ENCODE data around the gene KRT3. TPM values are rescaled to one million over a fixed set of nuclear protein-coding genes. Genes with fewer than 3 reads are reported as not detected.
A peak's percentile ranks its signal among the peaks of the same experiment; 100 is the strongest.

KRT3 gene
- total and polyA plus RNA-seq, 7 experiments from 2014 or later = not detected

DNA sequence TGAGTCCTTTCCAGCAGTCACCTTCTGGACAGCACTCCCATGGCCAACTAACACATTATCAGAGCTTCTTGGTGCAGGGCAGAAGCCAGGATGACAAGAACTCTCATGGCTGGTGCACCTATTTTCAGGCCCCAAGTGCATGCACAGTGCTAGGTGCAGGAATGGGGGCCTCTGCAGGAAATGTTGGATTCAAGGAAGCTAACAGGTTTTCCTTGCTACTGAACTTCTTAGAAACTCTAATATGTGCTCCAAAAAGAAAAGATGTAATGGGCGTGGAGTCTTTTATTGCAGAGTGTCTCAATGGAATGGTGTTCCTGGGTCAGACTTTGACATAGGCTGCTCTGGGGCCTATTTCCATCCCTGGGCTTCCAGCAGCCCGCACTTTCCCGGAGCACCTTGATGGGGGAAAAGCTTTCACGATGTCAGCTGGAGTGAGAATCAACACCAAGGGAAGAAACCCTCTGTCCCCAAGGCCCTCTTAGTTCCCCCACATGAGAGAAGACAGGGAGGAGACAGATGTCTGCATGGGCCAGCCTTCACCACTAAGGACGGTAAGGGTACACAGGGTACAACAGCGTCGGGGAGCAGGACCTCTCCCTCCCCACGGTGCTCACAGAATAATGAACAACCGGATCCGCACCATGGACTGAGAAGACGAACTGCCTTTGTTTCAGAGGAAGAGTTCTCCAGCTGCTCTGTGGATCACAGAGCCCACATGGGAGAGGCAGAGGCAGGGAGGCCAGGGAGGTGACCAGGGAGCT is 6.9 kb downstream of the KRT3 start:
- CTCF ChIA-PET = no interaction called here
- peaks cover 0 to 5% (median 0%) of the 10 kb centered on the region in 11 donors for H3K9me3 Mint-ChIP-seq
- intact Hi-C loops (cut with micrococcal nuclease) = loop anchor here in 1 of 2 donors (10.0 kb wide), 1 partner anchor 204 kb away; no protein-coding TSS in a partner anchor

DNA sequence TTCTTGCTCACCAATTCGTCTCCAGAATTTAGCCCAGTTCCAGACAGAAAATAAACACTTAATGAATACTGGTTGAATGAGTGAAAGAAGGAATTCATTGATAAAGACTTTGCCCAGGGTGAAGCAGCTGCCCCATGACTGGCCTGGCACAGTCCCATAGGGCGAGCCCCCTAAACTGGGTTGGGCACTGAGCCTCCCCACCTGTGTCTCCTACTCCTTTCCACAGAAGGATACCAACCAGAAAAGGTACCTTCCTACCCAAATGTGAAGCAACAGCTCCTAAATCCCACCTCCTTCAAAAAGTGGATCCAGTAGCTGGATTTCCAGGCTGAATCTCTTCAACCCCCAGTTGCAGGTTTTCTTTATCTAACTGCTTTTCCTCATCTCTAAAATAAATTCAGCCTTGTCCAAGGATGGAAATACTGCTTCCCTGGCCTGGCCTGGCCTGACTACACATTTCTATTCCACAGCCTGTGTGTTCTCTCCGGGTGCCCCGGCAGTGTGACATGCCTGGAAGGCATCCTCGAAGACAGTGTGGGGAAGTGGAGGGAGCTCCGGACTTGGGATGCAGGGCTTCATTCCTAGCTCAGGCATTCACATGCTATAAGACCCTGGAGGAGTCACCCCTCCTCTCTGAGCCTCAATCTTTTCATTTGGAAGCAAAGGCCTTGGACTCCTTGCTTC is 7.6 kb downstream of the KRT3 start:
- Mint-ChIP-seq H3K4me3 (peak overlapping the region in 1 of 10 donors; percentile 18), H3K4me1 (peaks cover 2 to 29% (median 18%) of the 10 kb centered on the region in 7 donors), H3K36me3 (peaks cover 0 to 3% (median 0%) of the 10 kb centered on the region in 5 donors), H3K9me3 (peaks cover 0 to 5% (median 0%) of the 10 kb centered on the region in 11 donors), H3K27ac (peak overlapping the region in 2 of 9 donors; percentile 17 to 40), H3K27me3 (peaks cover 20 to 56% (median 32%) of the 10 kb centered on the region in 5 donors)
- CTCF ChIA-PET = no interaction called here
- intact Hi-C loops (cut with micrococcal nuclease) = loop anchor here in 1 of 2 donors (10.0 kb wide), 1 partner anchor 204 kb away; no protein-coding TSS in a partner anchor
- Histone ChIP-seq H3K36me3 (ENCODE audit: control insufficient read depth in 2 of 3, insufficient read depth in 3 of 3, low read length in 3 of 3) (no peaks in the 10 kb centered on the region), H3K27me3 (ENCODE audit: control insufficient read depth in 2 of 2, insufficient read depth in 2 of 2, low read length in 2 of 2) (no peaks in the 10 kb centered on the region), H3K4me1 (ENCODE audit: control insufficient read depth in 2 of 2, insufficient read depth in 2 of 2, low read length in 2 of 2) (peaks cover 0 to 5% of the 10 kb centered on the region in 2 donors), H3K9me3 (ENCODE audit: control insufficient read depth in 2 of 3, low read length in 3 of 3) (no peaks in the 10 kb centered on the region), H3K4me3 (ENCODE audit: low read length) (no peak overlapping the region), H3K27ac (ENCODE audit: low read depth, low read length) (no peak overlapping the region)
- POLR2A ChIA-PET = no interaction called here
- DNase-seq (no peak), ATAC-seq (no peak)

More for the DNA sequence above, 6.9 kb downstream of the KRT3 start:
- peaks cover 0 to 5% of the 10 kb centered on the region in 2 donors for H3K4me1 ChIP-seq (ENCODE audit: control insufficient read depth in 2 of 2, insufficient read depth in 2 of 2, low read length in 2 of 2)
- peak overlapping the region in 8 of 10 donors; percentile 5 to 65 (median 35) for H3K4me3 Mint-ChIP-seq
- no peaks in the 10 kb centered on the region for H3K27me3 ChIP-seq (ENCODE audit: control insufficient read depth in 2 of 2, insufficient read depth in 2 of 2, low read length in 2 of 2)
- H3K27me3 Mint-ChIP-seq = peaks cover 20 to 54% (median 29%) of the 10 kb centered on the region in 5 donors
- ATAC-seq = no peak
- no peaks in the 10 kb centered on the region for H3K9me3 ChIP-seq (ENCODE audit: control insufficient read depth in 2 of 3, low read length in 3 of 3)
- POLR2A ChIA-PET = no interaction called here
- no peak for DNase-seq
- H3K36me3 Mint-ChIP-seq = peaks cover 0 to under 1% (median 0%) of the 10 kb centered on the region in 5 donors
- H3K36me3 ChIP-seq (ENCODE audit: control insufficient read depth in 2 of 3, insufficient read depth in 3 of 3, low read length in 3 of 3) = no peaks in the 10 kb centered on the region
- no peak overlapping the region for H3K27ac ChIP-seq (ENCODE audit: low read depth, low read length)
- peak overlapping the region in 3 of 9 donors; percentile 28 to 62 (median 40) for H3K27ac Mint-ChIP-seq
- no peak overlapping the region for H3K4me3 ChIP-seq (ENCODE audit: low read length)
- H3K4me1 Mint-ChIP-seq = peaks cover 3 to 29% (median 19%) of the 10 kb centered on the region in 7 donors

DNA sequence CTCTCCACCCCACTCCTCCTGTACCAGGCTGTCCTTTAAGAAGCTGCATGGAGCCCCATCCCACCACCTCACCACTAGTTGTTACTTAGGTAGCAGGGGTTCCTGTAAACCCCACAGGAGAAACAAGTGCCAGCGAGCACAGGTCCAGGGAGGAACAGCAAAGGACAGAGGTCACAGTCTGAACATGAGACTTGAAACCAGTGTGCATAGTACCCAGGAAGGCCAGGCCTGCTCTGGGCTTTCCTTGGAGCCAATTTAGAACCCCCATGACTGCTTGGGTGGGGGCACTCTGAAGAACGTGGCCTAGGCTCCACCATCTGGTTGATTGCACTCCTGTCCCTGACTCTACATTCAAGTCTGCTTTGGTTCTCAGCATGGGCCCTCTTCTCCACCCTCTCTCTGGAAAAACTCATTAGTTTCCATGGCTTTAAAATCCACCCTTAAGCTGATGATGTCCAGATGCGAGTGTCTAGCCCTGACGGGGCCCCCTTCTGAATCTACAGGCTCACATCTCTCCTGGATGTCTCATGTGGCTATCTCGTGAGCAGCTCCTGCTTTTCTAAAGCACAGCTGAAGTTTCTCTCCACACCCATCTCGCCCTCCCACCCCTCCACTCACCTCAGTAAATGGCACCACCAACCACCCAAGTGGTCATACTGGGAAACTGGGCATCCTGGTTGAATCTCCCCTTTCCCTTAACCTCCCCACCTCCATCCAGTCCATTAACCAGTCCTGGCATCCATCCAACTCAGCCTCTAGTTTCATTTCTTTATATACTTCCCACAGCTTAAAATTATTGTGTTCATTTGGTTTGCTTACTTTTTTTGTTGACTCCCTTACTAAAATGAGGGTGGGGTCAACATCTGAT is 8.4 kb downstream of the KRT3 start:
- Histone ChIP-seq H3K36me3 (ENCODE audit: control insufficient read depth in 2 of 3, insufficient read depth in 3 of 3, low read length in 3 of 3) (no peaks in the 10 kb centered on the region), H3K27ac (ENCODE audit: low read depth, low read length) (no peak overlapping the region), H3K27me3 (ENCODE audit: control insufficient read depth in 2 of 2, insufficient read depth in 2 of 2, low read length in 2 of 2) (no peaks in the 10 kb centered on the region), H3K4me1 (ENCODE audit: control insufficient read depth in 2 of 2, insufficient read depth in 2 of 2, low read length in 2 of 2) (peaks cover 0 to 5% of the 10 kb centered on the region in 2 donors), H3K4me3 (ENCODE audit: low read length) (no peak overlapping the region), H3K9me3 (ENCODE audit: control insufficient read depth in 2 of 3, low read length in 3 of 3) (no peaks in the 10 kb centered on the region)
- DNase-seq = no peak
- H3K27ac Mint-ChIP-seq = peak overlapping the region in 1 of 9 donors; percentile 40
- no peak overlapping the region for H3K4me3 Mint-ChIP-seq
- peaks cover 0 to 3% (median 0%) of the 10 kb centered on the region in 5 donors for H3K36me3 Mint-ChIP-seq
- H3K4me1 Mint-ChIP-seq = peaks cover 2 to 27% (median 16%) of the 10 kb centered on the region in 7 donors
- H3K9me3 Mint-ChIP-seq = peaks cover 0 to 5% (median 0%) of the 10 kb centered on the region in 11 donors
- POLR2A ChIA-PET = no interaction called here
- H3K27me3 Mint-ChIP-seq = peaks cover 20 to 55% (median 32%) of the 10 kb centered on the region in 5 donors
- CTCF ChIA-PET = no interaction called here
- no peak for ATAC-seq
- intact Hi-C loops (cut with micrococcal nuclease) = loop anchor here in 1 of 2 donors (10.0 kb wide), 1 partner anchor 203 kb away; no protein-coding TSS in a partner anchor

DNA sequence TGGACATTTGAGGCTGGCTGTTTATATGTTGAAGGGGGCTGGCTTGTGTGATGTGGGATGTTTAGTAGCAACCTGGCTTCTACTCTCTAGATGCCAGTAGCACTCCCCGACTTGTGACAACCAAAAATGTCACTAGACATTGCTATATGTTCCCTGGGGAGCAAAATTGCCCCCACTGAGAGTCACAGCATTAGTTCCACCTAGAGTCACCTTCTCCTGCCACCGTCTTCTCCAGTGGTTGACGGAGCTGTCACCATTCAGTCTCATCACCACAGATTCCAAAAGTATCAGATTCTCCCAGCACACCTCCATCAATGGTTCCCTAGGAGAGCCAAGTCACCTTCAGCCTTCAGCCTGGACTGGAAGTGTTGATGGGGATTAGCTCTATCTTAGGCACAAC is 11.0 kb downstream of the KRT3 start:
- Mint-ChIP-seq H3K27me3 (peaks cover 13 to 43% (median 24%) of the 10 kb centered on the region in 5 donors), H3K9me3 (peaks cover 0 to 5% (median 0%) of the 10 kb centered on the region in 11 donors), H3K4me1 (peaks cover 0 to 11% (median 6%) of the 10 kb centered on the region in 7 donors), H3K4me3 (no peak overlapping the region), H3K27ac (peak overlapping the region in 1 of 9 donors; percentile 47), H3K36me3 (peaks cover 0 to 3% (median 0%) of the 10 kb centered on the region in 5 donors)
- ChIA-PET POLR2A (no interaction called here), CTCF (no interaction called here)
- H3K27ac ChIP-seq (ENCODE audit: low read depth, low read length) = no peak overlapping the region
- no peak overlapping the region for H3K4me3 ChIP-seq (ENCODE audit: low read length)
- DNase-seq = no peak
- H3K27me3 ChIP-seq (ENCODE audit: control insufficient read depth in 2 of 2, insufficient read depth in 2 of 2, low read length in 2 of 2) = no peaks in the 10 kb centered on the region
- intact Hi-C loops (cut with micrococcal nuclease) = loop anchor here in 1 of 2 donors (10.0 kb wide), 1 partner anchor 200 kb away; no protein-coding TSS in a partner anchor
- no peaks in the 10 kb centered on the region for H3K9me3 ChIP-seq (ENCODE audit: control insufficient read depth in 2 of 3, low read length in 3 of 3)
- no peaks in the 10 kb centered on the region for H3K4me1 ChIP-seq (ENCODE audit: control insufficient read depth in 2 of 2, insufficient read depth in 2 of 2, low read length in 2 of 2)
- no peaks in the 10 kb centered on the region for H3K36me3 ChIP-seq (ENCODE audit: control insufficient read depth in 2 of 3, insufficient read depth in 3 of 3, low read length in 3 of 3)
- no peak for ATAC-seq

DNA sequence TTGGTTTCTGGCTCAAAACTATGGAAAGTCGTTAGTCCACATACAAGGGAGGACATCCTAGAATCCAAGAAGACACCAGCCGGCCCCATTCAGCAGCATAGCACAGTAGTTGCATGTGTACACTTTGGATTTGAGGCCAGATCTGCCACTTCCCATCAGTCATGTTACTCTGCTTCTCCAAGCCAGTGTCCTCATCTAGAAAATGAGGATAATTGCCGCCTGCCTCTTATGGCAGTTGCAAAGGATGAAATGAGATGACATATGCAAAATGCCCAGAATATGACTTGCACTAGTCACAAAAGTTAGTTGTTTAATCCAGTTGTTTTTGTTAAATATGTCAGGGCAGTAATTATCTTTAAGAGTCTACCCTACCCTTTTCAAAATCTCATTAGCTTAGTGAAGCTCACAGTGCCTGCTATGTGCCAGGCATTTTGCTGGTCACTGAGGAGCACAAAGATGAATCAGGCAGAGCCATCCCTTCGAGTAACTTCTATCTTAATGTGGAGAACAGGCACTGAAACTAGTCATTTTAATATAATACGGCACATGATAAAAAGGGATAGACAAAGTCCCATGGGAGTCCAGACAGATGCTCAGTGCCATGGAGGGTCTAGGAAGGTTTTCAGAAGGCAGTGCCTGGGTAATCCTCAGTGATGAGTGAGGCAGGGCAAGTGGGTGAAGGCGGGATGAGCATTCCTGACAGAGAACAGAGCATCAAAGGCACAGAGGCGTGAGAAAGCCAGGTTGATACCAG is 12.2 kb downstream of the KRT3 start:
- peaks cover 0 to 5% (median 0%) of the 10 kb centered on the region in 11 donors for H3K9me3 Mint-ChIP-seq
- Histone ChIP-seq H3K4me1 (ENCODE audit: control insufficient read depth in 2 of 2, insufficient read depth in 2 of 2, low read length in 2 of 2) (no peaks in the 10 kb centered on the region), H3K27ac (ENCODE audit: low read depth, low read length) (no peak overlapping the region), H3K27me3 (ENCODE audit: control insufficient read depth in 2 of 2, insufficient read depth in 2 of 2, low read length in 2 of 2) (no peaks in the 10 kb centered on the region), H3K36me3 (ENCODE audit: control insufficient read depth in 2 of 3, insufficient read depth in 3 of 3, low read length in 3 of 3) (no peaks in the 10 kb centered on the region), H3K9me3 (ENCODE audit: control insufficient read depth in 2 of 3, low read length in 3 of 3) (no peaks in the 10 kb centered on the region), H3K4me3 (ENCODE audit: low read length) (no peak overlapping the region)
- POLR2A ChIA-PET = no interaction called here
- H3K4me3 Mint-ChIP-seq = no peak overlapping the region
- CTCF ChIA-PET = no interaction called here
- no peak overlapping the region for H3K27ac Mint-ChIP-seq
- H3K4me1 Mint-ChIP-seq = peaks cover 0 to 4% (median 0%) of the 10 kb centered on the region in 7 donors
- intact Hi-C loops (cut with micrococcal nuclease) = loop anchor here in 1 of 2 donors (10.0 kb wide), 1 partner anchor 199 kb away; no protein-coding TSS in a partner anchor
- H3K36me3 Mint-ChIP-seq = peaks cover 0 to 3% (median 0%) of the 10 kb centered on the region in 5 donors
- no peak for ATAC-seq
- H3K27me3 Mint-ChIP-seq = peaks cover 2 to 35% (median 13%) of the 10 kb centered on the region in 5 donors
- no peak for DNase-seq

Data from naive thymus-derived CD4-positive, alpha-beta T cell (primary cell).